Loucy (cell line): Measurements from ENCODE around the gene VWA1.

ENCODE experiments used
- EZH2phosphoT487 ChIP-seq: fragments of 200-600 bp; IDR thresholded peaks from 2 replicates; pipeline ENCODE4 v1.6.1; 2018; ENCODE audit warnings: antibody characterized with exemption, mild to moderate bottlenecking, moderate library complexity, borderline replicate concordance
- TF ChIP-seq, protein P1 (sequence below): fragments of 200-600 bp; sonication (generic); conservative IDR thresholded peaks from 2 replicates; pipeline ENCODE4 v1.5.1; 2014; ENCODE audit warnings: mild to moderate bottlenecking, antibody characterized with exemption, low read length

DNA sequence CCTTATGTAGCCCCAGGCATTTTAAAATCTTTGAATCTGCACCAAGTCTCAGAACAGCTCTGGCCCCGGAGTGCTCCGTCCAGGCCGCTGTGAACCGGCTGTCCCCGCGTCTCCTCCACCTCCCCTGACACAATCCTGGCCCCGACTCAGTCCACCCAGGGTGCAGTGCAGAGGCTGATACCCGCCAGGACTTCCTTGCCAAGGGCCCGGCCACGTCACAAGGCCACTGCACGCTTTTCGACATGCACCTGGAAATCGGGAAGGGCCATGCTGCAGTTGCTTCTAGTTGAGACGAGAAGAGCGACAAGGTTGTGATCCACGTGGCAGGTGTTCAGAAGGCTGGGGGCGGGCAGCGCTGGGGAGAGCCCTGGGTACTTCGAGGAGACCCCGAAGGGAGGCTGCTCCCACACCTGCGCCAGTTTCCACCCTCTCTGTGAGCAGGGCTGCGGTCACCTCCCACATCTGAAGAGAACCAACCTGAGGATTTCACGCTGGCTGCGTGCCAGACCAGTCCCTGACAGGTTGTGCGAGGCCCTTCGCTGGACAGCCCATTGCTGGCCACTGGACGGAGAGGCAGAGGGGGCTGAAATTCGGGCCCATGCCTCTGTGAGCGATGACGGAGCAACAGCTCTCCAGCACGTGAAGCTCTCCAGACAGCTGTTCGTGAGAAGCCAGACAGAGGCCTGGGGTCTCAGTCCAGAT is 6.7 kb downstream of the VWA1 start:
- TF ChIP-seq, protein P1, sequence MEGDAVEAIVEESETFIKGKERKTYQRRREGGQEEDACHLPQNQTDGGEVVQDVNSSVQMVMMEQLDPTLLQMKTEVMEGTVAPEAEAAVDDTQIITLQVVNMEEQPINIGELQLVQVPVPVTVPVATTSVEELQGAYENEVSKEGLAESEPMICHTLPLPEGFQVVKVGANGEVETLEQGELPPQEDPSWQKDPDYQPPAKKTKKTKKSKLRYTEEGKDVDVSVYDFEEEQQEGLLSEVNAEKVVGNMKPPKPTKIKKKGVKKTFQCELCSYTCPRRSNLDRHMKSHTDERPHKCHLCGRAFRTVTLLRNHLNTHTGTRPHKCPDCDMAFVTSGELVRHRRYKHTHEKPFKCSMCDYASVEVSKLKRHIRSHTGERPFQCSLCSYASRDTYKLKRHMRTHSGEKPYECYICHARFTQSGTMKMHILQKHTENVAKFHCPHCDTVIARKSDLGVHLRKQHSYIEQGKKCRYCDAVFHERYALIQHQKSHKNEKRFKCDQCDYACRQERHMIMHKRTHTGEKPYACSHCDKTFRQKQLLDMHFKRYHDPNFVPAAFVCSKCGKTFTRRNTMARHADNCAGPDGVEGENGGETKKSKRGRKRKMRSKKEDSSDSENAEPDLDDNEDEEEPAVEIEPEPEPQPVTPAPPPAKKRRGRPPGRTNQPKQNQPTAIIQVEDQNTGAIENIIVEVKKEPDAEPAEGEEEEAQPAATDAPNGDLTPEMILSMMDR, result no peak
- TF ChIP-seq EZH2phosphoT487, result no peak
